HUES64 (cell line): ENCODE measurements around the gene C1QTNF6.

Source experiments
- H3K27ac ChIP-seq: 2 replicates; pipeline ENCODE4 v1.7.0; 2013; ENCODE audit warnings: low read depth, low read length, inconsistent platforms
- H3K27me3 ChIP-seq: 2 replicates; pipeline ENCODE4 v1.6.1; 2013; ENCODE audit warnings: mild to moderate bottlenecking, low read length; ENCODE audit not compliant: insufficient read depth
- H3K36me3 ChIP-seq: 2 replicates; pipeline ENCODE4 v1.6.1; 2013; ENCODE audit warnings: mild to moderate bottlenecking, low read length; ENCODE audit not compliant: insufficient read depth
- H3K4me1 ChIP-seq: 2 replicates; pipeline ENCODE4 v1.6.1; 2013; ENCODE audit warnings: mild to moderate bottlenecking, low read length, moderate library complexity; ENCODE audit not compliant: insufficient read depth
- H3K4me3 ChIP-seq: 2 replicates; pipeline ENCODE4 v1.5.1; 2013; ENCODE audit warnings: mild to moderate bottlenecking, low read length, moderate library complexity
- H3K9ac ChIP-seq: 2 replicates; pipeline ENCODE4 v1.6.1; 2013; ENCODE audit warnings: mild to moderate bottlenecking, low read depth, low read length
- H3K9me3 ChIP-seq: 2 replicates; pipeline ENCODE4 v1.6.1; 2013; ENCODE audit warnings: low read depth, low read length; ENCODE audit not compliant: insufficient read depth
- WGBS: fragments of 150-250, 120-280 bp; methylation state at CpG from one replicate; pipeline ENCODE4 v1.1.7; 2013; ENCODE audit warnings: missing lambda C conversion rate; 5-methylcytosine and 5-hydroxymethylcytosine counted together

The C1QTNF6 gene

DNA sequence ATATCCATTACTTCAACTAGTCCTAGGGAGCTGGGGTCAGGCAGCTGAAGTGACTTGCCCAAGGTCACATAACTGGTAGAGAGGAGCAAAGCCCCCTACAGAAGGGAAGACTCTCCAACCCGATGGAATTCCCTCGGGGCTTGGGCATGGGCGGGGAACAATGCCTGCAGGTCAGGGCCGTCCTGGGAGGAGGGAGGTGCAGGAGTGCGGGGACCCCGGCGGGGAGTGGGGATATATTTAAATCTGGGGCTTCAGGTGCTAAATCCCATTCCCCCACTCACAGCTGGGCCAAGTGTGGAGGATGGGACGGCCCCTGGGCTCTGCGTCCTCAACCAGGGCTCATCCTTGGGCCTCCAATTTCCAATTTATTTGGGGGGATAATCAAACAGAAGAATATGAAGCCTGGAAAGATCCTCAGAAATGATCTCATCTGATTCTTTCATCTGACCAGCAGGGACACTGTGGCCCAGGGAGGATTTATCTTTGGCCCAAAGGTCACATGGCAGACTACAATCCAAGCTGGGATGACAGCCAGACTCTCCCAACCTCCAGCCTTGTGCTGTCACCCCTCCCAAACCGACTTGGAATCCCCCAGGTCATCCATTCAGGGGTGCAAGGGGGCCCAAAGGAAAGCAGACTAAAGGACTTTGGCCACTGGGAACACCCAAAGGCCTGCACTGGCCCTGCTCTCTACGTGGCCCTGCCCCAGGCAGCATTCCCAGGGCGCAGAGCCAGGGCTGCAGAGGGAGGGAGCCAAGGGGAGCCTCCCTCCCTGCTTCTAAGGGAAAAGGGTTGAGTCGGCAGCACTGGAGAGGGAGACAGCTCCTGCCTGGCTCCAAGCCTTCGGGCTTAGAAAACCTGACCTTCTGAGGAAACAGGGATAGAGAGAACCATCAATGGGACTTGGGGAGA, 8.7 kb upstream of the C1QTNF6 start:
- Histone ChIP-seq H3K27me3 (no peaks in the 10 kb centered on the region), H3K36me3 (no peaks in the 10 kb centered on the region; the same call in 1 of the 2 replicates), H3K27ac (0 out of 2 replicates have a peak overlapping the region, but pooled peaks have one; percentile 30), H3K4me3 (no peak overlapping the region), H3K9me3 (peaks cover 16% of the 10 kb centered on the region; the same call in 1 of the 2 replicates), H3K9ac (no peak overlapping the region), H3K4me1 (peaks cover 14% of the 10 kb centered on the region)
- 53% methylated on average over 9 of the region's 14 CpGs for WGBS

- peaks cover 14% of the 10 kb centered on the region for H3K4me1 ChIP-seq
- no peak overlapping the region for H3K4me3 ChIP-seq
- H3K36me3 ChIP-seq, result no peaks in the 10 kb centered on the region; the same call in 1 of the 2 replicates
- WGBS, result 91% methylated on average over 4 of the region's 4 CpGs
- H3K27me3 ChIP-seq, result no peaks in the 10 kb centered on the region
- H3K9ac ChIP-seq, result no peak overlapping the region
- H3K27ac ChIP-seq, result no peak overlapping the region
- H3K9me3 ChIP-seq, result peaks cover 24% of the 10 kb centered on the region; the same call in 1 of the 2 replicates
Measured at GRCh38 chr22:37195921-37196320, 7.9 kb upstream of the C1QTNF6 start.

DNA sequence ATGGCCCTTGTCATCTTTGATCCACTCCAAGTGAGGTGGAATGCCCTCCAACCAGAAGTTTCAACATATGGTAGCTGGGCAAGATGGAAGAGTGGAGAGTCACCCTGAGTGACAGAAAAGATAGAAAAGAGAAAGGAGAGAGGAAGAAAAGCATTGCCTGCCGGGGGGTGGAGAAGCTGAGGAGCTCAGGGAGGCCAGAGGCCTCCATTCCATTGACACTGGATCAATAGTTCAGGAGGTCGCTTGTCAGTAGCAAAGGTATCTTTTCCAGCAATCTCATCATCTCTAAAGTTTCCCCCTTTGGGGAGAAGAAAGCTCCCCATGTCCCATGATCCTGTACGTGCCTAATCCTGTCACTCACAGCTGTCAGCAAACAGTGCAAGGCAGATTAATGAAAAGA, 6.7 kb upstream of the C1QTNF6 start:
- H3K9me3 ChIP-seq, result peaks cover 28% of the 10 kb centered on the region; the same call in 1 of the 2 replicates
- H3K36me3 ChIP-seq, result peaks cover 2% of the 10 kb centered on the region
- no peak overlapping the region for H3K27ac ChIP-seq
- no peak overlapping the region for H3K9ac ChIP-seq
- H3K4me1 ChIP-seq, result peaks cover 18% of the 10 kb centered on the region
- H3K4me3 ChIP-seq, result no peak overlapping the region
- H3K27me3 ChIP-seq, result no peaks in the 10 kb centered on the region
- 95% methylated on average over 3 of the region's 3 CpGs for WGBS

GRCh38 chr22:37193629-37194191, 5.7 kb upstream of the C1QTNF6 start:
- Histone ChIP-seq H3K9me3 (peaks cover 28% of the 10 kb centered on the region; the same call in 1 of the 2 replicates), H3K27ac (no peak overlapping the region), H3K4me3 (no peak overlapping the region), H3K27me3 (no peaks in the 10 kb centered on the region), H3K9ac (no peak overlapping the region), H3K36me3 (peaks cover 2% of the 10 kb centered on the region), H3K4me1 (peaks cover 29% of the 10 kb centered on the region)
- 94% methylated on average over 10 of the region's 10 CpGs for WGBS

DNA sequence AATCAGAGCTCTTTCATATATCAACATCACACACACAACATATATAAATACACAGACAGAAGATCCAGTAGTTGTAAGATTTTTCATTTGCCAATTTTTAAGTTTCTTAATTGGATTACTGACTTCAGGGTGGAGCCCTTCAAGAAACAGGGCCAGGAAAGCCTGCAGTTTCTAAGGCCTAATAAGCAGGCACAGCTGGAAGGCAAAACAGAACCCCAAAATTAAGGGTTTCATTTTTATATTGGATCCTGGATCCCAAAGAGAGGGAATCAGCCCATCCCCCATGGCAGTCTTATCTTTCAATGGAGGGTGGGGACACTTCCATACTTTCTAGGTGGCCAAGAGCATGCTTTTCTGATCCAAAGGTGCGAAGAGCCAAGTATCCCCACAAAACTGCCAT, 4.7 kb upstream of the C1QTNF6 start:
- Histone ChIP-seq H3K4me3 (no peak overlapping the region), H3K9ac (no peak overlapping the region), H3K36me3 (peaks cover 2% of the 10 kb centered on the region), H3K27me3 (no peaks in the 10 kb centered on the region), H3K27ac (no peak overlapping the region), H3K9me3 (peaks cover 28% of the 10 kb centered on the region; the same call in 1 of the 2 replicates), H3K4me1 (peaks cover 29% of the 10 kb centered on the region)
- 97% methylated on average over 1 of the region's 1 CpG for WGBS

- H3K36me3 ChIP-seq, result peaks cover 2% of the 10 kb centered on the region
- H3K9ac ChIP-seq, result no peak overlapping the region
- H3K27ac ChIP-seq, result no peak overlapping the region
- WGBS, result 88% methylated on average over 2 of the region's 2 CpGs
- H3K4me3 ChIP-seq, result no peak overlapping the region
- peaks cover 30% of the 10 kb centered on the region for H3K4me1 ChIP-seq
- no peaks in the 10 kb centered on the region for H3K27me3 ChIP-seq
- H3K9me3 ChIP-seq, result peaks cover 28% of the 10 kb centered on the region; the same call in 1 of the 2 replicates
Measured at GRCh38 chr22:37192204-37192603, 4.2 kb upstream of the C1QTNF6 start.

- peaks cover 28% of the 10 kb centered on the region; the same call in 1 of the 2 replicates for H3K9me3 ChIP-seq
- H3K27ac ChIP-seq, result no peak overlapping the region
- H3K4me1 ChIP-seq, result peaks cover 34% of the 10 kb centered on the region
- 84% methylated on average over 3 of the region's 4 CpGs for WGBS
- H3K27me3 ChIP-seq, result no peaks in the 10 kb centered on the region
- H3K36me3 ChIP-seq, result peaks cover 2% of the 10 kb centered on the region
- no peak overlapping the region for H3K4me3 ChIP-seq
- no peak overlapping the region for H3K9ac ChIP-seq
Measured at GRCh38 chr22:37190262-37190780, 2.3 kb upstream of the C1QTNF6 start.

DNA sequence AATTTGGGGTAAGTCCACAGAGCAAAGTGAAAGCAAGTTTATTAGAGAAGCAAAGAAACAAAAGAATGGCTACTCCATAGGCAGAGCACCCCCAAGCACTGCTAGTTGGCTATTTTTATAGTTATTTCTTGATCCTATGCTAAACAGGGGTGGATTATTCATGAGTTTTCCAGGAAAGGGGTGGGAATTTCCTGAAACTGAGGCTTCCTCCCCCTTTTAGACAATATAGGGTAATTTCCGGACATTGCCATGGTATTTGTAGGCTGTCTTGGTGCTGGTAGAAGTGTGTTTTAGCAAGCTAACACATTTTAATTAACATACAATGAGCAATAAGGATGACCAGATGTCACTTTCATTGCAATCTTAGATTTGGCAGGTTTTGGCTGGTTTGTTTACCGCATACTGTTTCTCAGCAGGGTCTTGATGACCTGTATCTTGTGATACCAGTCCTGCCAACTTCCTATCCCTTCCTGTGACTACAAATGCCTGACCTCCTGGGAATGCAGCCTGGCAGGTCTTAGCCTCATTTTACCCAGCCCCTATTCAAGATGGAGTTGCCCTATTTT, 937 bp upstream of the C1QTNF6 start:
- peaks cover 28% of the 10 kb centered on the region; the same call in 1 of the 2 replicates for H3K9me3 ChIP-seq
- peak overlapping the region; percentile 69 for H3K9ac ChIP-seq
- no peaks in the 10 kb centered on the region for H3K27me3 ChIP-seq
- 56% methylated on average over 1 of the region's 2 CpGs for WGBS
- H3K4me3 ChIP-seq, result peak overlapping the region; percentile 57
- peaks cover 34% of the 10 kb centered on the region for H3K4me1 ChIP-seq
- peaks cover 2% of the 10 kb centered on the region for H3K36me3 ChIP-seq
- H3K27ac ChIP-seq, result peak overlapping the region; percentile 82

- Histone ChIP-seq H3K27ac (peak overlapping the region; percentile 82), H3K9me3 (peaks cover 19% of the 10 kb centered on the region; the same call in 1 of the 2 replicates), H3K9ac (peak overlapping the region; percentile 69), H3K36me3 (peaks cover 2% of the 10 kb centered on the region), H3K4me3 (peak overlapping the region; percentile 57), H3K4me1 (peaks cover 34% of the 10 kb centered on the region), H3K27me3 (no peaks in the 10 kb centered on the region)
- 18% methylated on average over 5 of the region's 5 CpGs for WGBS
Measured at GRCh38 chr22:37187552-37187890, 526 bp downstream of the C1QTNF6 start.

- Histone ChIP-seq H3K27me3 (no peaks in the 10 kb centered on the region), H3K27ac (no peak overlapping the region), H3K4me1 (peaks cover 34% of the 10 kb centered on the region), H3K9me3 (peaks cover 15% of the 10 kb centered on the region; the same call in 1 of the 2 replicates), H3K4me3 (peak overlapping the region; percentile 57), H3K36me3 (peaks cover 2% of the 10 kb centered on the region), H3K9ac (0 out of 2 replicates have a peak overlapping the region, but pooled peaks have one; percentile 69)
- 91% methylated on average over 4 of the region's 4 CpGs for WGBS
Measured at GRCh38 chr22:37186997-37187522, 987 bp downstream of the C1QTNF6 start.
